Neural progenitor cell (in vitro differentiated cells): ENCODE results near the gene PDE7B. TPM values are rescaled to one million over a fixed set of nuclear protein-coding genes. Genes with fewer than 3 reads are reported as not detected.

Source experiments
- DNase-seq: peaks from one replicate; pipeline ENCODE4 v3.0.0-alpha.2; 2016; ENCODE audit warnings: low spot score
- H2AFZ ChIP-seq: fragments of 200-600 bp; sonication (generic); replicated peaks from 2 replicates; pipeline ENCODE4 v1.6.1; 2016; ENCODE audit warnings: antibody characterized with exemption
- H3F3A ChIP-seq: fragments of 200-600 bp; sonication (generic); 2 replicates; pipeline ENCODE4 v1.6.1; 2016; ENCODE audit warnings: antibody characterized with exemption, low read depth
- H3K27ac ChIP-seq: fragments of 200-600 bp; sonication (generic); 2 replicates; pipeline ENCODE4 v1.5.1; 2016; ENCODE audit warnings: mild to moderate bottlenecking
- H3K27me3 ChIP-seq: fragments of 200-600 bp; sonication (generic); 2 replicates; pipeline ENCODE4 v1.6.1; 2016; ENCODE audit warnings: mild to moderate bottlenecking, moderate library complexity
- H3K36me3 ChIP-seq: fragments of 200-600 bp; sonication (generic); 2 replicates; pipeline ENCODE4 v1.5.1; 2016
- H3K4me1 ChIP-seq: fragments of 200-600 bp; sonication (generic); 2 replicates; pipeline ENCODE4 v1.6.1; 2016; ENCODE audit warnings: mixed run types
- H3K4me2 ChIP-seq: fragments of 200-600 bp; sonication (generic); 2 replicates; pipeline ENCODE4 v1.6.1; 2016
- H3K4me3 ChIP-seq: fragments of 200-600 bp; sonication (generic); 2 replicates; pipeline ENCODE4 v1.5.1; 2016
- H3K79me2 ChIP-seq: fragments of 200-600 bp; sonication (generic); 2 replicates; pipeline ENCODE4 v1.6.1; 2016; ENCODE audit warnings: low read depth
- H3K9ac ChIP-seq: fragments of 200-600 bp; sonication (generic); 2 replicates; pipeline ENCODE4 v1.6.1; 2016
- H3K9me3 ChIP-seq: fragments of 200-600 bp; sonication (generic); 2 replicates; pipeline ENCODE4 v1.5.1; 2016; ENCODE audit warnings: low read depth
- H4K20me1 ChIP-seq: fragments of 200-600 bp; sonication (generic); 2 replicates; pipeline ENCODE4 v1.6.1; 2016; ENCODE audit warnings: low read depth
- H3K27ac Mint-ChIP-seq: 3 replicates; pipeline ENCODE4 v1.8.0; 2021; ENCODE audit warnings: mixed read lengths
- H3K27me3 Mint-ChIP-seq: 2 replicates; pipeline ENCODE4 v1.8.0; 2022; ENCODE audit warnings: low read depth, mild to moderate bottlenecking, inconsistent platforms, moderate library complexity, mixed read lengths; ENCODE audit not compliant: insufficient read depth
- H3K36me3 Mint-ChIP-seq: 3 replicates; pipeline ENCODE4 v1.8.0; 2021; ENCODE audit warnings: mixed read lengths
- H3K4me1 Mint-ChIP-seq: 3 replicates; pipeline ENCODE4 v1.8.0; 2021; ENCODE audit warnings: mixed read lengths
- H3K4me3 Mint-ChIP-seq: 3 replicates; pipeline ENCODE4 v1.8.0; 2021; ENCODE audit warnings: mild to moderate bottlenecking, moderate library complexity, mixed read lengths
- H3K9me3 Mint-ChIP-seq: 3 replicates; pipeline ENCODE4 v1.8.0; 2020; ENCODE audit warnings: mixed read lengths
- EZH2 ChIP-seq: fragments of 200-600 bp; sonication (generic); IDR thresholded peaks from 2 replicates; pipeline ENCODE4 v1.6.1; 2017; ENCODE audit warnings: antibody characterized with exemption, mild to moderate bottlenecking, moderate library complexity
- EZH2phosphoT487 ChIP-seq: fragments of 200-600 bp; sonication (generic); IDR thresholded peaks from 2 replicates; pipeline ENCODE4 v1.6.1; 2017; ENCODE audit warnings: antibody characterized with exemption
- total RNA-seq: library from RNA; depleted of rRNA; stranded (reverse); fragments of >200 nt; gene quantifications from 2 replicates; pipeline ENCODE4 v1.2.3, GENCODE V29; 2015; ENCODE audit warnings: low replicate concordance
- TF ChIP-seq, protein P1 (sequence below): fragments of 200-600 bp; sonication (generic); IDR thresholded peaks from 2 replicates; pipeline ENCODE4 v1.5.1; 2017; ENCODE audit warnings: antibody characterized with exemption, mild to moderate bottlenecking

PDE7B gene
- total RNA-seq, 1 donor from 2014 or later = 0.04 TPM

DNA sequence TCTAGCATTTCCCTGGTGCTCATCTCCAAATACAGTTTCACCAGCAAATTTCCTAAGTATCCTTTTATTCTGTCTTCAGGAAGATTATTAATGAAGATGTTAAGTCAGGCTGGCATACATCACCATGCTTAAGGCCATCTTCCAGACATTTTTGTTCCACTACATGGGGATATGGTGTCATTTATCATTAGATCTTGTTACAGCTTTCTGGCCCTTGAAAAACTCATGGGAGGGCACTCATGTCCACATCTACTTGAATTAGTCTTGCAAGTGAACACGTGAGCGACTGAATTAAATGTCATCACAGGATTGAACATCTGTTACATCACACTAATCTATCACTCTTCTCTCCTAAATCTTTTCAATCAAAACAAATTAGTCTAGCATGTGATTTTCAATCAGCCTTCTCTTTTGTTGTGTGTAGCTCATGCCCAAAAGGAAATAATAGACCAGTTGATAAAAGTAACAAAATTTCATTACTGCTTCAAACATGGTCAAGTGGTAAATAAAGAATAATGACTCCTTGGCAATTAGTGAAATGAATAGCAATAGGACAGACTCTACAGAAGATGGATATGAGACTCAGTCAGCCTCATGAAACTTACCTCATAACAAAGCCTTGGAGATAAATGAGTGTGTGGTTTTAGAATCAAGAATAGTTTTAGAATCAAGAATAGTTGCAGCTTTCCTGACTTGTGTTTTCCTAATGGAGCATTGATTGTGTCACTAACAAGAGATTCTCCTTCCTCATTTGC lies 318.1 kb downstream of the PDE7B start:
- Mint-ChIP-seq H3K27ac (no peak overlapping the region), H3K36me3 (no peaks in the 10 kb centered on the region), H3K9me3 (no peaks in the 10 kb centered on the region), H3K27me3 (no peaks in the 10 kb centered on the region), H3K4me3 (no peak overlapping the region), H3K4me1 (no peaks in the 10 kb centered on the region)
- H4K20me1 ChIP-seq = no peaks in the 10 kb centered on the region
- H3K36me3 ChIP-seq = no peaks in the 10 kb centered on the region
- H3F3A ChIP-seq = no peaks in the 10 kb centered on the region
- H3K4me2 ChIP-seq = no peak overlapping the region
- no peak for DNase-seq
- no peak overlapping the region for H3K4me3 ChIP-seq
- no peak overlapping the region for H3K27ac ChIP-seq
- no peaks in the 10 kb centered on the region for H3K9me3 ChIP-seq
- no peaks in the 10 kb centered on the region for H3K79me2 ChIP-seq
- TF ChIP-seq EZH2 (no peak), EZH2phosphoT487 (no peak)
- TF ChIP-seq, protein P1, sequence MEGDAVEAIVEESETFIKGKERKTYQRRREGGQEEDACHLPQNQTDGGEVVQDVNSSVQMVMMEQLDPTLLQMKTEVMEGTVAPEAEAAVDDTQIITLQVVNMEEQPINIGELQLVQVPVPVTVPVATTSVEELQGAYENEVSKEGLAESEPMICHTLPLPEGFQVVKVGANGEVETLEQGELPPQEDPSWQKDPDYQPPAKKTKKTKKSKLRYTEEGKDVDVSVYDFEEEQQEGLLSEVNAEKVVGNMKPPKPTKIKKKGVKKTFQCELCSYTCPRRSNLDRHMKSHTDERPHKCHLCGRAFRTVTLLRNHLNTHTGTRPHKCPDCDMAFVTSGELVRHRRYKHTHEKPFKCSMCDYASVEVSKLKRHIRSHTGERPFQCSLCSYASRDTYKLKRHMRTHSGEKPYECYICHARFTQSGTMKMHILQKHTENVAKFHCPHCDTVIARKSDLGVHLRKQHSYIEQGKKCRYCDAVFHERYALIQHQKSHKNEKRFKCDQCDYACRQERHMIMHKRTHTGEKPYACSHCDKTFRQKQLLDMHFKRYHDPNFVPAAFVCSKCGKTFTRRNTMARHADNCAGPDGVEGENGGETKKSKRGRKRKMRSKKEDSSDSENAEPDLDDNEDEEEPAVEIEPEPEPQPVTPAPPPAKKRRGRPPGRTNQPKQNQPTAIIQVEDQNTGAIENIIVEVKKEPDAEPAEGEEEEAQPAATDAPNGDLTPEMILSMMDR = no peak
- no peaks in the 10 kb centered on the region for H3K27me3 ChIP-seq
- no peak overlapping the region for H2AFZ ChIP-seq
- no peak overlapping the region for H3K9ac ChIP-seq
- H3K4me1 ChIP-seq = no peaks in the 10 kb centered on the region

DNA sequence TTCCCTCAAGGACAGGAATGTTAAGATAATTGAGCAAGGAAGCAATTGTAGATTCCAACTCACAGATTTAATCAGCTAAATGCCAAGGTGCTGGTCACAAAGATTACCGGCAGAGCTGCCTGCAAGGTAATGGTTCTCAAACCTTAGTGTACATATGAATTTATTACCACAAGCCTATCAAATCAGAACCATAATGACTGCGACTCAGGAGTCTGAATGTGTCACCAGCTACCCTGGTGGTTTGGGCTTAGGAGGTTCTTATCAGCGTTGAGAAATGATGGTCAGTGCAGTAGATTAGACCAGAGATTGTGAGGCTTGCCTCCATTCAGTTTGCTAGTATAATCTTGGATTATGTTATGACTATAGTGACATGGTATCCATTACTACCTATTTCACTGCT lies 319.7 kb downstream of the PDE7B start:
- H3K9ac ChIP-seq = no peak overlapping the region
- TF ChIP-seq, protein P1 = no peak
- TF ChIP-seq EZH2phosphoT487 (no peak), EZH2 (no peak)
- H3K9me3 ChIP-seq = no peaks in the 10 kb centered on the region
- H3K4me3 ChIP-seq = no peak overlapping the region
- no peak overlapping the region for H2AFZ ChIP-seq
- Mint-ChIP-seq H3K27ac (no peak overlapping the region), H3K27me3 (no peaks in the 10 kb centered on the region), H3K36me3 (no peaks in the 10 kb centered on the region), H3K9me3 (no peaks in the 10 kb centered on the region), H3K4me3 (no peak overlapping the region), H3K4me1 (no peaks in the 10 kb centered on the region)
- H3K27ac ChIP-seq = no peak overlapping the region
- no peaks in the 10 kb centered on the region for H3F3A ChIP-seq
- no peaks in the 10 kb centered on the region for H3K4me1 ChIP-seq
- no peak for DNase-seq
- no peaks in the 10 kb centered on the region for H3K36me3 ChIP-seq
- H3K27me3 ChIP-seq = no peaks in the 10 kb centered on the region
- no peaks in the 10 kb centered on the region for H3K79me2 ChIP-seq
- no peaks in the 10 kb centered on the region for H4K20me1 ChIP-seq
- no peak overlapping the region for H3K4me2 ChIP-seq

DNA sequence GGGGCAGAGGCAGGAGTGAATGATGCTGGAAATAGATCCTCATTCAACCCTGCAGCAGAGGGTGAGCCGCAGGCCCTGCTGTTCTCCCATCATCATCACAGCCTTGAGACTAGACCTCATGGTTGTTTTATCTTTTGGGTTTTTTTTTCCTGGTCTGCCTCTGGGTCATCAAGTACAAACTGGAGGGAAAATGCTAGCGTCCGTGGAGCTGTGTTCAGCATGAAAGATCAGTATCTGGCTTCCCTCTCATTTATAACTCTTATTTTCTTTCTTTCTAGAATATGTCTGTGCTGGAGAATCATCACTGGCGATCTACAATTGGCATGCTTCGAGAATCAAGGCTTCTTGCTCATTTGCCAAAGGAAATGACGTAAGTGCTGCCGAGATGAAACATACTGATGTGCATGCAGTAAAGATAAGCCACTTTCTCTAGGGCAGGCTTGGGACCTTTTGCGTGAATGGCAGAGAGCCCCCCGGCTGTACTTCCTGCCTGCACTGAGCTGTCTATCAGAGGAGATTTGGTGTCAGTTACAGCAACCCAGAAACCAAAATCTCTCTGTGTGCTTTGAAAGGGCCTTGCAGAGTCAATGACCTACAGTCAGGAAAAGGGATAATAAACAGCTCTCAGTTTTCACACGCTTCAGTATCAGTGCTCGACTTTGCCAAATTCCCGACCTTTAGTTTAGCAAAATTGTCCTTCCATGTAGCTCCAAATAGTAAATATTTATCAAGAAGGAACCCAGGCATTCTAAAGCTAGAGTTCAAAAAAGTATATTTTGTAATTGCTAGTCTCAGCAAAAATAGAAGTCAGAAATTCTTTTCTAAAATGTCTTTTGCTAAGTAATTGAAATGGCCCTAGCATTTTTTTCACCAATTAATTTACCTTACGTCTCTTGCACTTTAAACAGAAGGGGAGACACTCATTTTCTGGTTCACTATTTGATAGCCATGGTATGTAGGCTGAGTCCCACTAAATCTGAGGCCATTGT lies 322.3 kb downstream of the PDE7B start:
- no peak for DNase-seq
- no peaks in the 10 kb centered on the region for H3K4me1 ChIP-seq
- no peak overlapping the region for H3K4me3 Mint-ChIP-seq
- H3K36me3 Mint-ChIP-seq = no peaks in the 10 kb centered on the region
- TF ChIP-seq EZH2phosphoT487 (no peak), EZH2 (no peak)
- TF ChIP-seq, protein P1 = no peak
- no peaks in the 10 kb centered on the region for H3K27me3 ChIP-seq
- no peak overlapping the region for H3K9ac ChIP-seq
- H3K27ac Mint-ChIP-seq = no peak overlapping the region
- no peaks in the 10 kb centered on the region for H3F3A ChIP-seq
- no peaks in the 10 kb centered on the region for H3K4me1 Mint-ChIP-seq
- H3K27ac ChIP-seq = no peak overlapping the region
- H4K20me1 ChIP-seq = no peaks in the 10 kb centered on the region
- no peaks in the 10 kb centered on the region for H3K79me2 ChIP-seq
- no peaks in the 10 kb centered on the region for H3K9me3 ChIP-seq
- H2AFZ ChIP-seq = no peak overlapping the region
- no peak overlapping the region for H3K4me3 ChIP-seq
- H3K36me3 ChIP-seq = no peaks in the 10 kb centered on the region
- H3K27me3 Mint-ChIP-seq = no peaks in the 10 kb centered on the region
- no peak overlapping the region for H3K4me2 ChIP-seq
- H3K9me3 Mint-ChIP-seq = no peaks in the 10 kb centered on the region
